Activated CD4-positive, alpha-beta memory T cell treated with anti-CD3 and anti-CD28 coated beads, Interleukin-2, amount 10 ng/mL, durations not matched to agents 7 days and 5 days (primary cell): ENCODE measurements around the gene TBXAS1. TPM values are rescaled to one million over a fixed set of nuclear protein-coding genes. Genes with fewer than 3 reads are reported as not detected.

Source experiments
- CTCF ChIA-PET: fragments of 350-600 bp; sonication (Branson Sonifier 250); formaldehyde crosslinking; loops from one replicate; lab custom pipeline; 2021; ENCODE audit warnings: antibody characterized with exemption, inconsistent platforms; lab: Charles Lee
- POLR2A ChIA-PET: fragments of 350-600 bp; sonication (Branson Sonifier 250); formaldehyde crosslinking; loops from one replicate; lab custom pipeline; 2021; ENCODE audit warnings: antibody characterized with exemption; lab: Charles Lee
- DNase-seq: peaks from one replicate; pipeline ENCODE4 v3.0.0-alpha.2; 2020
- H3K27ac Mint-ChIP-seq: one replicate; pipeline ENCODE4 v1.8.0; 2021; ENCODE audit warnings: mild to moderate bottlenecking, mixed read lengths
- H3K27me3 Mint-ChIP-seq: one replicate; pipeline ENCODE4 v1.8.0; 2021; ENCODE audit warnings: mixed read lengths
- H3K36me3 Mint-ChIP-seq: one replicate; pipeline ENCODE4 v1.8.0; 2021; ENCODE audit warnings: low read depth, mixed read lengths
- H3K4me1 Mint-ChIP-seq: one replicate; pipeline ENCODE4 v1.8.0; 2021; ENCODE audit warnings: mixed read lengths
- H3K4me3 Mint-ChIP-seq: one replicate; pipeline ENCODE4 v1.8.0; 2021; ENCODE audit warnings: mild to moderate bottlenecking, mixed read lengths
- H3K9me3 Mint-ChIP-seq: one replicate; pipeline ENCODE4 v1.8.0; 2021; ENCODE audit warnings: mixed read lengths
- total RNA-seq, 2 experiments: library from RNA; stranded (reverse); gene quantifications; one replicate each; pipeline ENCODE4 v1.2.3, GENCODE V29; 2021

Gene TBXAS1
- total RNA-seq, 2 experiments from 2014 or later: 27.4 to 28.7 TPM

DNA sequence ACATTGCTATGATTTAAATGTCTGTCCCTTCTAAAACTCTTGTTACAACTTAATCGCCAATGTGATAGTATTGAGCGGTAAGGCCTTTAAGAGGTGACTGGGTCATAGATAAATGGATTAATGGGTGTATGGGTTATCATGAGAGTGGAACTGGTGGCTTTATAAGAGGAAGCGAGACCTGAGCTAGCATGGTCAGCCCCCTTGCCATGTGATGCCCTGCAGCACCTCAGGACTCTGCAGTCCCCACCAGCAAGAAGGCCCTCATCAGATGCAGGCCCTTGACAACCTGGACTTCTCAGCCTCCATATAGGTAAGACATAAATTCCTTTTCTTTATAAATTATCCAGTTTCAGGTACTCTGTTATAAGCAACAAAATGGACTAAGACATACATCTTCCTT lies 218.1 kb downstream of the TBXAS1 start:
- H3K27ac Mint-ChIP-seq: no peak overlapping the region
- no peaks in the 10 kb centered on the region for H3K9me3 Mint-ChIP-seq
- no peaks in the 10 kb centered on the region for H3K27me3 Mint-ChIP-seq
- H3K36me3 Mint-ChIP-seq: peaks cover 73% of the 10 kb centered on the region
- no peak for DNase-seq
- H3K4me3 Mint-ChIP-seq: no peak overlapping the region
- peaks cover 2% of the 10 kb centered on the region for H3K4me1 Mint-ChIP-seq
- ChIA-PET CTCF (interaction anchor here (0.6 to 1.9 kb wide), 2 partner anchors 9 to 1531 kb away, joined by 3 to 5 read pairs; no protein-coding TSS in a partner anchor), POLR2A (no interaction called here)

- ChIA-PET POLR2A (no interaction called here), CTCF (interaction anchor here (1.9 kb wide), 1 partner anchor 10 kb away, joined by 5 read pairs; no protein-coding TSS in a partner anchor)
- H3K4me1 Mint-ChIP-seq: peaks cover 3% of the 10 kb centered on the region
- H3K27me3 Mint-ChIP-seq: no peaks in the 10 kb centered on the region
- DNase-seq: no peak
- H3K36me3 Mint-ChIP-seq: peaks cover 79% of the 10 kb centered on the region
- no peaks in the 10 kb centered on the region for H3K9me3 Mint-ChIP-seq
- H3K4me3 Mint-ChIP-seq: no peak overlapping the region
- H3K27ac Mint-ChIP-seq: no peak overlapping the region
These were observed 219.1 kb downstream of the TBXAS1 start for GRCh38 chr7:140048138-140048537.

GRCh38 chr7:140048989-140049338 lies 219.9 kb downstream of the TBXAS1 start:
- ChIA-PET POLR2A (no interaction called here), CTCF (interaction anchor here (1.9 kb wide), 1 partner anchor 10 kb away, joined by 5 read pairs; no protein-coding TSS in a partner anchor)
- Mint-ChIP-seq H3K9me3 (no peaks in the 10 kb centered on the region), H3K4me3 (no peak overlapping the region), H3K4me1 (peaks cover 10% of the 10 kb centered on the region), H3K36me3 (peaks cover 82% of the 10 kb centered on the region), H3K27me3 (no peaks in the 10 kb centered on the region), H3K27ac (no peak overlapping the region)
- DNase-seq: no peak

GRCh38 chr7:140049339-140050024 lies 220.4 kb downstream of the TBXAS1 start:
- peaks cover 82% of the 10 kb centered on the region for H3K36me3 Mint-ChIP-seq
- ChIA-PET POLR2A (interaction anchor here (1.7 kb wide), 1 partner anchor 10 kb away, joined by 4 read pairs; no protein-coding TSS in a partner anchor), CTCF (no interaction called here)
- no peaks in the 10 kb centered on the region for H3K27me3 Mint-ChIP-seq
- H3K4me1 Mint-ChIP-seq: peaks cover 15% of the 10 kb centered on the region
- no peak overlapping the region for H3K27ac Mint-ChIP-seq
- H3K9me3 Mint-ChIP-seq: no peaks in the 10 kb centered on the region
- H3K4me3 Mint-ChIP-seq: no peak overlapping the region
- no peak for DNase-seq

- DNase-seq: no peak
- CTCF ChIA-PET: no interaction called here
- Mint-ChIP-seq H3K27me3 (no peaks in the 10 kb centered on the region), H3K4me1 (peaks cover 20% of the 10 kb centered on the region), H3K9me3 (no peaks in the 10 kb centered on the region), H3K27ac (no peak overlapping the region), H3K36me3 (peaks cover 84% of the 10 kb centered on the region), H3K4me3 (no peak overlapping the region)
- POLR2A ChIA-PET: interaction anchor here (1.7 kb wide), 1 partner anchor 10 kb away, joined by 4 read pairs; no protein-coding TSS in a partner anchor
These were observed 221.0 kb downstream of the TBXAS1 start for GRCh38 chr7:140050100-140050499.

DNA sequence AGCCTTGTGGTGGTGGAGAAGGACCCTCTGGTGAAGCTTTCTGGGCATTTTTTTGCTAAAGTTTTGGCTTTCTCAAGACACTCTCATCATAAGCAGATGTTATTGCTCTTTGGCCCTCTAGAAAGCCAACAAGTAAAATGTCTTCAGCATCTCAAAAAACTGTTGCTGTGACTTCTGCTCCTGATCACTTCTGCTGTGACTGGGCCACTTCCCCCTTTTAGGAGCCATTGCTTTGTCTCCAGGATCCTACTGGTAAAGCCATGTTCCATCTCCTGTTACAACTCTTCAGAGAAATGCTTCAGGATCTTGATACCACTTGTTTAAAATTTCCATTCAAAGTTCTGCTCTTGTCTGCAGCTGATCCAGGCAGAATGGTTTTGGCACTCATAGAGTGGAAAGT lies 222.8 kb downstream of the TBXAS1 start:
- H3K9me3 Mint-ChIP-seq: no peaks in the 10 kb centered on the region
- no peak overlapping the region for H3K4me3 Mint-ChIP-seq
- no peak overlapping the region for H3K27ac Mint-ChIP-seq
- CTCF ChIA-PET: no interaction called here
- H3K36me3 Mint-ChIP-seq: peaks cover 85% of the 10 kb centered on the region
- H3K4me1 Mint-ChIP-seq: peaks cover 28% of the 10 kb centered on the region
- no peak for DNase-seq
- POLR2A ChIA-PET: interaction anchor here (0.8 kb wide), 1 partner anchor 11 kb away, joined by 3 read pairs; the partner anchor contains the start of gene PARP12
- H3K27me3 Mint-ChIP-seq: no peaks in the 10 kb centered on the region

- Mint-ChIP-seq H3K4me3 (no peak overlapping the region), H3K9me3 (no peaks in the 10 kb centered on the region), H3K36me3 (peaks cover 90% of the 10 kb centered on the region), H3K27me3 (no peaks in the 10 kb centered on the region), H3K4me1 (peaks cover 48% of the 10 kb centered on the region), H3K27ac (peak overlapping the region; percentile 29)
- ChIA-PET CTCF (interaction anchor here (0.7 to 1.9 kb wide), 3 partner anchors 9 to 273 kb away, joined by 3 to 7 read pairs (median 3); partner anchors contain the start of gene PARP12), POLR2A (interaction anchor here (0.6 kb wide), 1 partner anchor 17 kb away, joined by 3 read pairs; no protein-coding TSS in a partner anchor)
- DNase-seq: no peak
These were observed 224.9 kb downstream of the TBXAS1 start for GRCh38 chr7:140053812-140054539.

DNA sequence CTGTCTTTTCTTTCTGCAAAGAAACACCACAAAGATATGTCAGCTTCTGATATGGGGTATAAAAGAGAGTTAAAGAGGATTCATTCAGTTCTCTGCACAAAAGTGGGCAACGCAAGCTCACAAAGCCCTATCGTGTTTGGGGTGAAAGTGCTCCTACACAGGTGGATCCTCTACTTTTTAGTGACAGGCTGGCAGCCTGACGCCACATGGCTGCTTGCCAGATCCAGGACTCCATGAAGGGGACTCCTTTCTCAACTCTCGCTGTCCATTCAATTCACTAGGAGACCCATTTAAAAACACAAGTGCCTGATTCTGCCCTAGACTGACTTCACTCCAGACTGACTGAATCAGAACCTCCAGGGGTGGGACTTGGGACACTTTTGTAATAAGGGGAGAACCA lies 225.7 kb downstream of the TBXAS1 start:
- Mint-ChIP-seq H3K36me3 (peaks cover 87% of the 10 kb centered on the region), H3K4me1 (peaks cover 55% of the 10 kb centered on the region), H3K4me3 (no peak overlapping the region), H3K9me3 (no peaks in the 10 kb centered on the region), H3K27ac (no peak overlapping the region), H3K27me3 (no peaks in the 10 kb centered on the region)
- CTCF ChIA-PET: interaction anchor here (0.7 to 1.9 kb wide), 2 partner anchors 249 to 272 kb away, joined by 3 to 7 read pairs; no protein-coding TSS in a partner anchor
- POLR2A ChIA-PET: interaction anchor here (0.6 kb wide), 1 partner anchor 16 kb away, joined by 3 read pairs; no protein-coding TSS in a partner anchor
- DNase-seq: no peak

DNA sequence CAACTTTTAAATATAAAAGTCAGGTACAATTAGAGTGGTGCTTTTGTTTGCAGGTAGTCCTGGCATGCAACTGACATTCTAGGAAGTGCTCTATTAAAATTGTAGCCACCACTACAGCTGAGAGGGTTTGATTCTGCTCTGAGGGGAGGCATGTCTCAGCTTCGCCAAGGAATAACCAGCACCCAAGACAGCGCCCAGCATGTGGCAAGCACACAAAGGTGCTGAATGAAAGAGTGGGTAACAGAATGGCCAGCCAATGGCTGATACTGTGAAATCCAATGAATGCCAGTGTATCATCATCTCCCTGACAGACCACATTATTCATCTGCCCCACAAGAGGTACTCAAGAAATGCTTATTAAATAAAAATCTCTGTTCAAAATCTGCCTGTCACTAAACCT lies 226.8 kb downstream of the TBXAS1 start:
- peaks cover 88% of the 10 kb centered on the region for H3K36me3 Mint-ChIP-seq
- H3K27me3 Mint-ChIP-seq: no peaks in the 10 kb centered on the region
- no peak overlapping the region for H3K4me3 Mint-ChIP-seq
- H3K9me3 Mint-ChIP-seq: no peaks in the 10 kb centered on the region
- H3K4me1 Mint-ChIP-seq: peaks cover 64% of the 10 kb centered on the region
- POLR2A ChIA-PET: interaction anchor here (1.9 kb wide), 1 partner anchor 121 kb away, joined by 4 read pairs; the partner anchor contains the start of gene KDM7A
- no peak overlapping the region for H3K27ac Mint-ChIP-seq
- no peak for DNase-seq
- CTCF ChIA-PET: no interaction called here

- Mint-ChIP-seq H3K4me1 (peaks cover 72% of the 10 kb centered on the region), H3K4me3 (no peak overlapping the region), H3K9me3 (no peaks in the 10 kb centered on the region), H3K27me3 (no peaks in the 10 kb centered on the region), H3K36me3 (peaks cover 92% of the 10 kb centered on the region), H3K27ac (no peak overlapping the region)
- ChIA-PET CTCF (no interaction called here), POLR2A (interaction anchor here (1.3 to 1.9 kb wide), 2 partner anchors 121 to 280 kb away, joined by 3 to 4 read pairs; partner anchors contain the start of gene KDM7A)
- DNase-seq: no peak
These were observed 227.5 kb downstream of the TBXAS1 start for GRCh38 chr7:140056431-140057142.

DNA sequence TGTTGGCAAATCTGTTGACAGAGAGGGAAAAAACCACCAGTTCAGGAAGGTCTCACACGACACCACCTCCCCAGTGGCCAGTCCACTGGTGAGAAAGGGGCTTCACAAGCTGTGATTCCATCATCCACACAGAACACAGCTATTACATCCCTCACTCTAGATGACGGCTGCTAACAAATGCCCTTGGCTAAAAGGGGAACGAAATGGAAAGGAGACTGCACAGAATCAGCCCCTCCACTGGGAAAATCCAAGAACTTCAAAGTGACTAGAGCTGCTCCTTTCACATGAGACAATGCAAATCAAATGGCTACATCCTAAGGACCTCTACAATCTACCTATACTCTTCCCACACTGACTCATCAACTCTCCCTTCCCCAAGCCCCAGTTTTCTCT lies 228.1 kb downstream of the TBXAS1 start:
- ChIA-PET CTCF (no interaction called here), POLR2A (interaction anchor here (1.3 to 1.4 kb wide), 3 partner anchors 12 to 280 kb away, joined by 3 read pairs; no protein-coding TSS in a partner anchor)
- Mint-ChIP-seq H3K27me3 (no peaks in the 10 kb centered on the region), H3K9me3 (no peaks in the 10 kb centered on the region), H3K4me3 (no peak overlapping the region), H3K27ac (no peak overlapping the region), H3K36me3 (peaks cover 90% of the 10 kb centered on the region), H3K4me1 (peaks cover 73% of the 10 kb centered on the region)
- no peak for DNase-seq

GRCh38 chr7:140058517-140058916 lies 229.5 kb downstream of the TBXAS1 start:
- Mint-ChIP-seq H3K36me3 (peaks cover 79% of the 10 kb centered on the region), H3K4me1 (peaks cover 75% of the 10 kb centered on the region), H3K27ac (peak overlapping the region; percentile 82), H3K27me3 (no peaks in the 10 kb centered on the region), H3K4me3 (peak overlapping the region; percentile 19), H3K9me3 (no peaks in the 10 kb centered on the region)
- POLR2A ChIA-PET: interaction anchor here (0.6 to 1.5 kb wide), 6 partner anchors 13 to 268 kb away, joined by 3 to 5 read pairs (median 3); no protein-coding TSS in a partner anchor
- CTCF ChIA-PET: no interaction called here
- no peak for DNase-seq
